Breast epithelium (tissue), 3 donors: ENCODE data around the gene GPSM1.

ENCODE experiments used
- CTCF ChIP-seq, 3 donors: fragments of 450-650 bp; IDR thresholded peaks; one replicate each; pipeline ENCODE4 v1.5.1; 2016 to 2017; ENCODE audit warnings: antibody characterized with exemption in 3 of 3, mild to moderate bottlenecking in 3 of 3, moderate library complexity in 3 of 3
- POLR2A ChIP-seq: fragments of 450-650 bp; IDR thresholded peaks from one replicate; pipeline ENCODE4 v1.6.1; 2016; ENCODE audit warnings: antibody characterized with exemption, mild to moderate bottlenecking, moderate library complexity

DNA sequence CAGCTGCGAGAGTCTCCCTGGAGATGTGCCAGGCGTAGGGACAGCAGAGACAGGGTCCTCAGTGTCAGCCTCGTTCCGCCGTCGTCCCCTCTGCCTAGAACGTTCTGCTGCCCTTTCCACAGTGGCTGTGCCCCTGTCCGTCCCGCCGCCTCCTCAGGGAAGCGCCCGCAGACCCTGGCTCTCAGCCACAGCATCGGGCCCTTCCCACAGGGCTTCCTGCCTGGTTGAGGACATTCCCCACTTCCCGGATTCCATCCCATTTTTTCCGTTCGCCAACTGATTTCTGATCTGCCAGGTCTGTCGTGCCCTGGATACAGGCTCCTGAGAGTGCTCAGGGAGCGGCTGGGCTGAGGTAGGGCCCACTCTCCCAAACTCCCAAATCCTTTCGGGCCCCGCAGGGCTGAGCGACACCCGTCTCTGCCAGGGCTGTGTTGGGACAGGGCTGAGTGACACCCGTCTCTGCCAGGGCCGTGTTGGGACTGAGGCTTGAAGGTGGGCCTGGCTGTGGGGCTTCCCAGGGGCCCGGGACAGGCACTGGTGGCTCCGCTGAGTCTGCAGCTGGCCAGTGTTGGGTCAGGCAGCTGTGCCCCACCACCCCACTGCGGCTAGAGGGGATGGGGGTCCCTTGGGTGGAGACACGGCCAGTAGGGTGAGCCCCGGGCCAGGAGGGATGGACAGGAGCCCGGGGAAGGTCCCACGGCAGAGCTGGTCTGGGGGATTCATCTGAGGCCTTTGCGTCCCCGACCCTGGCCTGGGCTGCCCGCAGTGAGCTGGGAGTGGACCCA lies 20.3 kb downstream of the GPSM1 start:
- TF ChIP-seq POLR2A, result no peak
- TF ChIP-seq CTCF (IDR thresholded peaks at IDR 0.05), result no peak
